Tibial artery (tissue), 4 donors: ENCODE data around the gene PTH2.
A peak's percentile ranks its signal among the peaks of the same experiment; 100 is the strongest.

Experiments
- DNase-seq, 2 donors: peaks; one replicate each; pipeline ENCODE4 v3.0.0-alpha.2; 2019
- H3K27ac ChIP-seq, 2 donors: fragments of 200-600 bp; sonication (generic) in 1 of 2; 1 replicate in 1 of 2; 2 replicates in 1 of 2; pipeline ENCODE4 v1.5.1; 2018 to 2019; ENCODE audit warnings: mild to moderate bottlenecking in 1 of 2
- H3K27me3 ChIP-seq, 2 donors: fragments of 200-600 bp; sonication (generic) in 1 of 2; one replicate each; pipeline versions ENCODE4 v1.5.1 to v1.6.0; 2016 to 2019
- H3K36me3 ChIP-seq, 3 donors: fragments of 200-600 bp; sonication (generic) in 2 of 3; one replicate each; pipeline ENCODE4 v1.5.1; 2016 to 2019; ENCODE audit warnings: mild to moderate bottlenecking in 2 of 3
- H3K4me1 ChIP-seq, 4 donors: fragments of 200-600 bp; sonication (generic) in 2 of 4; 1 replicate in 3 of 4; 2 replicates in 1 of 4; pipeline ENCODE4 v1.5.1; 2016 to 2019
- H3K4me3 ChIP-seq, 2 donors: fragments of 200-600 bp; sonication (generic) in 1 of 2; 1 replicate in 1 of 2; 2 replicates in 1 of 2; pipeline ENCODE4 v1.5.1; 2018 to 2019; ENCODE audit warnings: mild to moderate bottlenecking in 2 of 2
- H3K9me3 ChIP-seq, 3 donors: fragments of 200-600 bp; sonication (generic) in 1 of 3; one replicate each; pipeline ENCODE4 v1.5.1; 2016 to 2019
- CTCF ChIP-seq, 2 experiments: fragments of 200-600 bp in 1 of 2; fragments of 450-650 bp in 1 of 2; IDR thresholded peaks; one replicate each; pipeline ENCODE4 v1.5.1; 2017 to 2019; ENCODE audit warnings: antibody characterized with exemption in 2 of 2, mild to moderate bottlenecking in 1 of 2, moderate library complexity in 1 of 2
- intact Hi-C: fragments of 100-400 bp; cut with DNase I; formaldehyde crosslinking; loops from one replicate; pipeline ENCODE4 v1.15.0; 2023; ENCODE audit warnings: low total_unique reads

Gene PTH2

DNA sequence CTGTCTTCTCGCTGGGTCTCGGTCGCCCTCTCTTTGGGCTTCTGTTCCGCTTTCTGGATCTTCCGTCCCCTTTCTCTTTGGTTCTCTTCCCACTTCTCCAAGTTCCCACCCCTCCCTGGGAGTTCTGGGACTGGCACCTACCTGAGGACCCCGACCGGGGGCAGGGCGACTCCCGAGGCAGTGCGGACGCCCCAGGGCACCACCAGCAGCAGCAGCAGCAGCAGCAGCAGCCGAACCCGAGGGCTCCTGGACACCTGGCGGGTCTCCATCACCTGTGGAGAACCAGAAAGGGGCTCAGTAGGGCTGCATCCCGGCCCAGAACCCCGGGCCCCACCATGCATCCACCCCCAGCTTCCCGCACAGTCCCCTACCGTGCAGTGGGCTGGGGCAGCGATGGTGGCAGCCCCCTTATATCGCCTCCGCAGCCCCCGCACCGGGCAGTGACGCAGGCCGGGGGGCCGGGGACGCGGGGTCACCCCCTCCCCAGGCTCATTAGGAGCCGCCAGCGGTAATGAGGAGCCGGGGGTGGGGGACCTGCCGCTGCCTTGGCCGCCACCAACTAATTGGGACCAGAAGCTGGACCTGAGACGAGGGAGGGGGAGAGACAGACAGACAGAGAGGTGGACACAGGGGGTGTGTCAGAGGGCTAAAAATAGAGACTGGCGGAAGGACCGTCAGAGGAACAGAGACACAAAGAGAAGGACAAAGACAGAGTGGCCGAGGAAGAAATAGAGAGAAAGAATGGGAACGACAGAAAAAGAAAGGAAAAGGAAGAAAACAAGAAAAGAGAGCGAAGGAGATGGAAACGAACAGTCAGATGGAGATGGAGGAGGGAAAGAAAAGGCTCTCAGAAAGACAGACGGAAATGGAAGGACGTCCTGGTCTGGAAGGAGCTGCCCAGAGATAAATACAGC lies at the start of gene PTH2:
Gene PTH2, minus strand, starts transcription at position 371 of the 914 bp plus-strand sequence. Its CDS starts 102 bp downstream, at position 269.
- Histone ChIP-seq H3K27me3 (peaks cover 4 to 98% of the 10 kb centered on the region in 2 donors), H3K36me3 (no peaks in the 10 kb centered on the region), H3K4me3 (peak within 1 kb of the TSS in 1 of 2 donors; percentile 13), H3K4me1 (peaks cover 0 to 39% (median 30%) of the 10 kb centered on the region in 4 donors), H3K9me3 (no peaks in the 10 kb centered on the region), H3K27ac (no peak within 1 kb of the TSS)
- no peak for DNase-seq
- intact Hi-C loops, result no loop called here
- TF ChIP-seq CTCF (IDR thresholded peaks at IDR 0.05), result no peak

GRCh38 chr19:49472936-49473335 lies 49.7 kb upstream of the PTH2 start:
- intact Hi-C loops, result no loop called here
- no peaks in the 10 kb centered on the region for H3K27me3 ChIP-seq

GRCh38 chr19:49470615-49470978 lies 47.4 kb upstream of the PTH2 start:
- intact Hi-C loops, result no loop called here
- H3K27ac ChIP-seq, result no peak overlapping the region
- DNase-seq, result no peak
- no peaks in the 10 kb centered on the region for H3K27me3 ChIP-seq
- peaks cover 0 to 22% (median 12%) of the 10 kb centered on the region in 4 donors for H3K4me1 ChIP-seq
- peaks cover 0 to 34% (median 10%) of the 10 kb centered on the region in 3 donors for H3K36me3 ChIP-seq
- TF ChIP-seq CTCF (IDR thresholded peaks at IDR 0.05), result no peak
- no peak overlapping the region for H3K4me3 ChIP-seq
- H3K9me3 ChIP-seq, result no peaks in the 10 kb centered on the region

More at GRCh38 chr19:49472936-49473335, 49.7 kb upstream of the PTH2 start:
- peaks cover 0 to 18% (median 3%) of the 10 kb centered on the region in 3 donors for H3K36me3 ChIP-seq
- no peak for TF ChIP-seq CTCF (IDR thresholded peaks at IDR 0.05)
- no peak for DNase-seq
- no peaks in the 10 kb centered on the region for H3K9me3 ChIP-seq
- peaks cover 0 to 22% (median 12%) of the 10 kb centered on the region in 4 donors for H3K4me1 ChIP-seq
- H3K4me3 ChIP-seq, result no peak overlapping the region
- no peak overlapping the region for H3K27ac ChIP-seq

DNA sequence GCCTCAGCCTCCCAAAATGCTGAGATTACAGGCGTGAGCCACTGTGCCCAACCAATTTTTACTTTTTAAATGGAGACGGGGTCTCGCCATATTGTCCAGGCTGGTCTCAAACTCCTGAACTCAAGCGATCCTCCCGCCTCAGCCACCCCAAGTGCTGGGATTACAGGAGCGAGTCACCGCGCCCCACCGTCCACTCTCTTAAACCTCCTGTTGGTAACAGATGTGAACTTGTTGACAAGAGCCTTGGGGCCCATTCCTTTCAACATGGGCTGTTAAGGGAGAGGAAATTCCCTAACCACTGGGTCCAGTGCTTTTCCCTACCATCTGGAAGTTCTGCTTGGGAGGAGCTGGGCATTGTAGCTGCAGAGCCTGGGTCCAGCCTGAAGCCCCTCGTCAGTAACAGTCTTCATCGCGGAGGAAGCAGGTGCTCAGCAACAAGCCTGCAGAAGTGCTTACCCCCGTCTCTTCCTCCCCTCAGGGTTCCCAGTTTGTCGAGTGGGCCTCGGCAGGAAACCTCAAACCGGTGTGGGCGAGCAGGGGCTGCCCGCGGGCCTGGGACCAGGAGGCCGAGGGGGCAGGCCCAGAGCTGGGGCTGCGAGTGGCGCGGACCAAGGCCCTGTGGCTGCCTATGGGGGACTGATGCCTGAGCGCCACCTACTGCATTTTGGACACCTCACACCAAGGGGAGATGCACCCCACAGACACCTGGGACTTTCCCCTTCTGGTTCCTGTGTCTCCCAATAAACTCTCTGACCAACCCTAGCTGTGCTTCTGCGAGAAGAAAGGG lies 46.8 kb upstream of the PTH2 start:
- intact Hi-C loops, result no loop called here
- Histone ChIP-seq H3K36me3 (peaks cover 0 to 40% (median 15%) of the 10 kb centered on the region in 3 donors), H3K4me3 (no peak overlapping the region), H3K27ac (no peak overlapping the region), H3K4me1 (peaks cover 0 to 20% (median 9%) of the 10 kb centered on the region in 4 donors), H3K27me3 (no peaks in the 10 kb centered on the region), H3K9me3 (no peaks in the 10 kb centered on the region)
- no peak for DNase-seq
- no peak for TF ChIP-seq CTCF (IDR thresholded peaks at IDR 0.05)

DNA sequence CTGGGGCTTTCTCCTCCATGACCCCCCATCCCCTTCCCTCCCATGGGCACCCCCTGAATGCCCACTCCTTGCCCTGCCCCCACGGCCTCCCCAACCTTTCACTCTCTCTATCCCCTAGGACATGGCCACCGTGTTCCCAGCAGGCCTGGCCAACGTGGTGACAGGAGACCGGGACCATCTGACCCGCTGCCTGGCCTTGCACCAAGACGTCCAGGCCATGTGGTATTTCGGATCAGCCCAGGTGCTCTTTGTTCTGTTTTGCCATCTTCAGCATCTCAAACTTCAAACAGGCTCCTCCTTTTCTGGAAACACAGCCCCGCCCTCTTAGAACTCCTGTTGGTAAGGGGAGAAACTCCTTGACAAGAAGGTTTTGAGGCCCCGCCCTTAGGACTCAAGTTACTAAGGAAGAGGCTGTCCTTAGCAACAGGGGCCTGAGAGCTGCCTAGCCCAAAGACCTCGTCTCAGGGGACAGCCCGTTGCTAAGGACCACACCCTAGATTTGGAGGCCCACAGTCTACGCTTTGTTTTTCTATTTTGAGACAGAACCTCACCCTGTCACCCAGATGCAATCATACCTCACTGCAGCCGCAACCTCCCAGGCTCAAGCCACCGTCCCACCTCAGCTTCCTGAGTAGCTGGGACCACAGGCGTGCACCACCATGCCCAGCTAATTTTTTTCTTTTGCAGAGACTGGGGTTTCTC lies 45.7 kb upstream of the PTH2 start:
- H3K4me3 ChIP-seq, result no peak overlapping the region
- peaks cover 0 to 13% (median 3%) of the 10 kb centered on the region in 4 donors for H3K4me1 ChIP-seq
- intact Hi-C loops, result no loop called here
- peak overlapping the region in 1 of 2 donors; percentile 18 for H3K27ac ChIP-seq
- no peaks in the 10 kb centered on the region for H3K27me3 ChIP-seq
- DNase-seq, result peak; percentile 84 to 91
- no peaks in the 10 kb centered on the region for H3K9me3 ChIP-seq
- TF ChIP-seq CTCF (IDR thresholded peaks at IDR 0.05), result no peak
- H3K36me3 ChIP-seq, result peaks cover 0 to 51% (median 25%) of the 10 kb centered on the region in 3 donors
